Measurements from ENCODE around the gene ABR.
"Not testable (repeated sequence)": the region's sequence is repeated elsewhere in the genome, so short reads cannot be mapped to it uniquely, and the experiment has no call there.

Gene ABR

DNA sequence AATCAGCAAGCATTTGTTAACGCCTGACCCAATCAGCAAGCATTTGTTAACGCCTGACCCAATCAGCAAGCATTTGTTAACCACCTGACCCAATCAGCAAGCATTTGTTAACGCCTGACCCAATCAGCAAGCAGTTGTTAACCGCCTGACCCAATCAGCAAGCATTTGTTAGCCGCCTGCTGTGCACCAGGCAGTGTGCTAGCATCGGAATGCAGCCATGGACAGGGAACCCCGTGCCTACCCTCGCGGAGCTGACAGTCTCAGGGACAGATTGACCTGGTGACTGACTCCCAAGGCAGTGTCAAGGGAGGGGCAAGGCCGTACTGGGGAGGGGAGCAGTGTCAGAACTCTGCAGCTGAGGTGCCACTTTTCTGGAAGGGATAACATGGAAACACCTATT, 66.9 kb downstream of the ABR start:
- DNase-seq = no peak

DNA sequence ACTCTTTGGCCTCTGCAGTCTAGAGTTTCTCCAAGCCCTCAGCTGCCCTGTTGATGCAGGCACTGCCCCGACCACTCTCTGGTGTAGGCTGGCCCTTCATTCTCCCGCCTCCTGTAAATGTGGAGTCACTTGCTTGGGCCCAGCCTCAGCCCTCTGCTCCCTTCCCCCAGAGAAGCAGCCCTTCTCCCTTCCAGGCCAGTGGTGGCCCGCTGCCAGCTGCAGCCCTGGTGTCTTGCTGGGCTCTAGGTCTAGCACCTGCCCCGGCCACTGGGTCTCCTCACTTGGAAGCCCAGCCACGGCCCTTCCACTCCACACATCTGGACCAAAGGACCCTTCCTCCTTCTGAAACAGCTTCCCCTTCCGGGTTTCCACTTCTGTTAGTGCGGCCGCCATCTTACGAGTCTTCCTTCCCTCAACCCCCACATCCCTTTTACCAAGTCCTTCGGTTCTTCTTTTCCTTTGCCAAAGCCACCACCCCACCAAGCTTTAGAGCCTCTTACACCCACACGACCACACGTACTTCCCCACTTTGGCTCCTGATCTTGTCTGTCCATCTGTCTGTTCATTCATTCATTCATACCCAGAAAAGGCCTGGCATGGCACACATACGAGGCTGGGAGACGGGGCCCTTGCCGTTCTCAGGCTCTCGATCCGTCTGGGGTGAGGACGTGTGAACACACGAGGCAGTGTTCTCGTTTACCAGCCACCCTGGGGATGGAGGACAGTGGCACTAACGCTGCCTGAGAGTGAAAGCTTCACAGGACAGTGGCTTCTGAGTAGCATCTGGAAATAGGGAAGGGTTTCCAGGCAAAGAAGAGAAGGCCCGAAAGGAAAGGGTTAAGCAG, 68.0 kb downstream of the ABR start:
- no peak for DNase-seq

DNA sequence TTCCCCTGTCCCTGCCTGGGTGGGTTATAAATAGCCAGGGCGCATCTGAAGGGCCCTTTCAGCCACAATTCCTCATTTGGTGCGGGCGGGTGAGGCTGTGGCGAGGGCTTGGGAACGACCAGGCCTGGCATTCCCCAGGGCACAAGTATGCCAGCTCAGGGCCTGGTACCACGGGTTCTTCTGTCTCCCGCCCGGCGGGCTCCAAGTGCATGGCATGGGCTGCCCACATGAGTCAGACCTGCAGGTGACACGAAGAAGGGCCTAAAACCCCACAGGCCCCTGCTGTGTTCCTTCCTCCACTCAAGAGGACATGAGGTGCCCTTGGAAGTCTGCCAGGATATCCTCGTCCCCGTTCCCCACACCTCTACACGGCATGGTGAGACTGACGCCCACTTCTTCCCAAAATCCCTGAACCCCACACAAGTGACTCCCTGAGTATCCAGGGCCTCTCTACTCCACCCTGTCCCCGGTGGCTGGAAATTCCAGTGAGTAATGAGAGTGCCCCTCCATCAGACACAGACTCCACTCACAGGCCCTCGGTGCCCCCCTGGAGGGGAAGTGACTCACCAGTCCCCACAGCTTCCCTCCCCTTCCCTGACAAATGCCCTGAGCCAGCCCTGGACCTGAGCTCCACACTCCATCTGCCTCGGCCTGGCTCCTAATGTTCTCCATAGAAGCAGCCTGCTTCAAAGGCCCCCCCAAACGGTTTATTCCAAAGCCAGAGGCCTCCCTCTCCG, 68.8 kb downstream of the ABR start:
- peak; percentile 93 to 95 for DNase-seq

DNA sequence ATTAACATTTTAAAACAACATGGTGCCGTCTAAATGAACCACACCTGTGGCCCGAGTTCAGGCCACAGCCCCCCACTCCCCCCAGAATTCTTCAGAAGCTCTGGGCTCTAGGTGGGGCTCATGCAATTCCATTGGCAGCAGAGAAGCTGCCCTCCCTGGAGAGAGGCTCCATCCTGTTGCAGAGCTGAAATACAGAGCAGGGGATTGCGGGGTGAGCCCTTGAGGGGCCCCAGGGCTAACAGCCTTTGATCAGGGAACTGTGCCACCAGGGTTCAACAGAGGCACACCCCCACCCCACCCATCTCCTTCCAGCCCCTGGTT, 69.3 kb downstream of the ABR start:
- DNase-seq = no peak

DNA sequence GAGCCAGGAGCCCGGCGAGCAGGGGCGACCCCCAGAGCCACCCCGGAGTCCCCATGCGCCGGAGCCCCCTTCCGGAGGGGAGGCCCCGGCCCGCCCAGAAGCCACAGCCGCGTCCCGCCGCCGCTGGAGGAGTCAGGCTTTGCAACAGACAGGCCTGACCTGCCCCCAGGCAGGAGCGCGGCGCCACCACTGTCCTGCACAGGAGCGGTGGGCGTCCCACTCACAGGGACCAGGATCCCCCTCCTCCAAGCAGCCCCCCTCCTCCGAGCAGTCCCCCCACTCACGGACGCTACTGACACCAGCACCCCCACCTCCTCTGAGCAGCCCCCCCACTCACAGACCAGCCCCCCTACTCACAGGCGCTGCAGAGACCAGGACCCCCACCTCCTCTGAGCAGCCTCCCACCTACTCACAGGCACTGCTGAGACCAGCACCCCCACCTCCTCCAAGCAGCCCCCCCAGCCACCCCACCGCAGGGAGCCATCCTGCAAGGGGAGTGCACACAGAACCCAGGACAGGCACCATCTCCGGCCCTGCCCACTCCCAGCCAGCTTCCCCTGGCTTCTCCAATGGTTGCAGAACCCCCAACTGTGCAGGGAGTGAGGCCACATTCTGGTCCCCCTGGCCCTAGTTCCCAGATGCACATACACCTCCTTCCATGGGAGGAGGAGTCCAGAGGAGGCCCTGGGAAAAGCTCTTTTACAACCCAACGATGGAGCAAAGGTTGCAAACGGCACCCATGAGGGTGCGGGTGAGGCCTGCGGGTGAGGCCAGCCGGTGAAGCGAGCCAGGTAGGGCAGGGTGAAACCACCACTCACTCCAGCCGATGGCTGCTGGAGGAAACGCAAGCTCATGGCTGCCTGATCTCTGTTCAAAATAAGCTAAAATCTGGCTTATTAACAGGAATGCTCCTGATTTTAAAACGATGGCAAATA, 69.9 kb downstream of the ABR start:
- no peak for DNase-seq

DNA sequence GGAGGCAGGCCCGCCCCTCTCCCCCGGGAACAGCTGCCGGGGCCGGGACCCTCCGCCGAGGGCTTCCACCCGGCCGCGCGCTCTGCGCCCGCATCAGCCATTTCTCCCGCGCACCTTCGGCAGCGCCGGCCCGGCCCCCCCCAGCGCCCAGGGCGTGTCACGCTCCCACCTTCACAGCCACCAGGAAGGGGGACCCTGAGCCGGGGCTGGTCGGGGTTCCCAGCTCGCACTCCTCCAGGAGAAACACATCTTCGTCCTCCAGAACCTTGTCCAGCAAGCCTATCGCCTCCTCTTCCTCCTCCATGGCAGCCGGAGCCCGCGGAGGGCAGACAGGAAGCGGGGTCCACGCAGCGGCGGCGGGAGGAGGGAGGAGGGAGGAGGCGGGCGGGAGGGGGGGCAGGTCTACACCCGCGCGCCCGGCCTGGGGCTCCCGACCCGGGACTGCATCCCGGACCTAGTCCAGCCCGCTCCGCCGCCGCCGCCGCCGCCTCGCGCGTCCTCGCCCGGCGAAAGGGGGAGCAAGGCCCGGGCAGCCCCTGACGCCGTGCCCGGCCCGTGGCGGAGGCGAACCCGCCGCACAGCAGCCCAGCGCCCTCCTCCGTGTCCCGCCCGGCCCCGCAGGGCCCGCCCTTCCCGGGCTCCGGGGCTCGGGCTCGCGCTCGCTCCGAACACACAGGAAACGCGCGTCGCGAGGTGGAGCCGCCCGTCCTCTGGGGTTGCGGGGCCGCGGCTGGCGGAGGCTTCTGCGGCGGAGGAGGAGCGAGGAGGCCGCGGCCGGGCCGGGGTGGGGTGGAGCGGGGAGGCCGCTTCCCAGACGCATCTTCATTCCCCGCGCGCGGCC, 70.8 kb downstream of the ABR start:
- DNase-seq = peak in 1 of 2 experiments; percentile 24

DNA sequence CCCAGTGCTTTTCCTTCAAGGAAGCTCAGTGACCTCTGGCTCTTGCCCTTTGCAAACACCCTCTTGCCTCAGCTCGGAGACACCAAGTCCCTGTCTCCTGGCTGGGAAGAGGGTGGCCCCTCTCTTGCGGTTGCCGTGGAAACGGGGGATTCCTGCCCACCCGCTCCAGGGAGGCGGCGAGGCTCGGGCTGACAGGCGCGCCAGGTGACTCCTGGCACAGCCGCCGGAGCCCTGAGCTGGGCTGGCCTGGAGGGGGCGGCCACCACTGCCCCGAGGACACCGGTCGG, 71.4 kb downstream of the ABR start:
- no peak for DNase-seq

DNA sequence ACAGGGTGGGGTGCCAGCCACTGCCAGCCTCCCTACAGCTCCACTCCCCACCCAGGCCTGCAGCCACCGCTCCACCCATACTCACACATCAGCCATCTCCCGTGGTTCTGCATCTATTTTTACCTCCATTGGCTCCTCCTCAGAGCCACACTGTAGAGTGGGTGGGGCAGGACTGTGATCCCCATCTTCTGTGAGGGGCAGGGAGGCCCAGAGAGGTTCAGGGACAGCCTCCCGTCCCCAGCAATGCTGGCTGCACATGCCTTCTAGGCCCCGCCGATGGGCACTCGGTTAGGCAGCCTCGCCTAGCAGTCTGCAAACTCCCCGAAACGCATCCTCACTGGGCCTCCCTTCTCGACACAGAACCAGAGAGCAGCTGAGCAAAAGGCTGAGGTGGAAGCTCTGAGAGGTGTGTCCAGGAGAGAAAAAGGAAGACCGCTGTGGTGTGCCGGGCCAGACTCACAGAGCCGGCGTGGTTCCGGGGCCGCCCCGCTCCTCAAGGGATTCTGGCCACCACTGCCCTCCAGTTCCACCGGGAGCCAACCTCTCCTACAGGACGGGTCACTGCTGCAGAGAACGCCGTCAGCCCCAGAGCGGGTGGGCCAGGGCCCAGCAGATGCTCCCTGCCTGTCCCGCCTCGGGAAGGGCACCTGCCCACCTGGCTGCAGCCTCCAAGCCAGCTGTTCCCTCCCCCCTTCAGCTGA, 71.9 kb downstream of the ABR start:
- DNase-seq = no peak

DNA sequence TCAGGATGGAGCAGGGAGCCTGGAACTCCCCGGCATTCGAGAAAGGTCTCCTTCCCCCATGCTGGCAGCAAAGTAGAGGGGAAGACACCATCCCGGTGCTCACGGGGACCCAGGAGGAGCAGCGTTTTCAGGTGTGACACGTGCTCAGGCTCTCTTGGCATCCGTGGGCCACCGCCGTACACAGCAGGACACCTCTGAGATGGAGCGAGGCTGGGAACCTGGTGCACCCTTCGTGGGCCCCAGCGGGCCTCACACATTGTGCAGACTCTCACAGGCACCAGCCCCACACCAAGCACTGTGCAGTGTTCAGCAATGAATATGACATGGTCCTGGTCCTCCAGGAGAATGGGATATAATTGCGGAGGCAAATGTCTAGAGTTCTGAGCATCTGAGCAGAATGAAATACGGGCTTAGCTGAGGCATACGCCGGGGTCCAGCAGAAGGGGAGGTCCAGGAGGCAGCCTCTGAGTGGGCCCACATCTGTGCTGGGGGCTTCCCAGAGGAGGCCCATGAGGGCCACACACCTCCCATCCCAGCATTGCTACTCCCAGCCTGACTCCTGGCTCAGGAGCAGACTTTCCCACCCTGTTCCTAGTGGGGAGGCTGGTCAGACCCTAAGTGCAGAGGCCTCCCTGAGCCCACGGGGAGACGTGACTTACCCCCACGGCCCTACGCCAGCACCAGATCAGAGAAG, 72.6 kb downstream of the ABR start:
- DNase-seq = no peak

DNA sequence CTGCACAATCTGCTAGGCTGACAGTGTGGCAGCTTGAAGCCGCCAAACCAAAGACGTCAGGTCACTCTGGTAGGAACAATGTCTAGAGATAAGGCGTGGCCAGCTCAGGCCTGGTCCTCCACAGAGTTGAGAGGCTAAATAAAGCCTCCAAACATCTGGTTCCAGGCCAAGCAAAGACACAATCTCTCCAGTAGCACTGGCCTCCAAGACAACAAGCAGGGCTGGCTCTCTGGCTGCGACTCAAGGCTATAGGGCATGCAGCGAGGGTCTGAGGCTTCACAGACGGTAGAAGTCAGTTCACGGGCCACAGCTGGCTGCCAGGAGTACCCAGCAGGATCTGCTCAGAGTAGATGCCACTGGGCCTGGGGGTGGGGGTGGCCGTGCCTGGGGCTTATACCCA, 75.6 kb downstream of the ABR start:
- no peak for DNase-seq

DNA sequence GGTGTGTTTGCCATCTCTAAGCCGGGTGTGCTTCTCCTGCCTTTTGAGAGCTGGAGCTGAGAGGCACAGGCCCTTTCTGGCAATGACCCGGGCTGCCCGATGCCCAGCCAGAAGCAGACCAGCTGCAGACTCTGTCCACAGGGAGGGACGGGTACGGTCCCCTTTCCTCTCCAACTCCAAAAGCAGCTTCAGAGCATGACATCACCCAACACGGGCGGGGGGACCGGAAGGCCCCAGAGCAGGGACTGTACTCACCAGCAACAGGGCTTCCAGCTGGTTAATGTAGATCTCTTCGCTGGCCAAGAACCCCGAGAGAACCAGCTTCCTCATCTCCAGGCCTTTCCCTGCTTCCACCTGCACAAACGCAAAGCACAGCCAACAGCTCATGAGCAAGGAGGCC, 79.4 kb downstream of the ABR start:
- DNase-seq = no peak

DNA sequence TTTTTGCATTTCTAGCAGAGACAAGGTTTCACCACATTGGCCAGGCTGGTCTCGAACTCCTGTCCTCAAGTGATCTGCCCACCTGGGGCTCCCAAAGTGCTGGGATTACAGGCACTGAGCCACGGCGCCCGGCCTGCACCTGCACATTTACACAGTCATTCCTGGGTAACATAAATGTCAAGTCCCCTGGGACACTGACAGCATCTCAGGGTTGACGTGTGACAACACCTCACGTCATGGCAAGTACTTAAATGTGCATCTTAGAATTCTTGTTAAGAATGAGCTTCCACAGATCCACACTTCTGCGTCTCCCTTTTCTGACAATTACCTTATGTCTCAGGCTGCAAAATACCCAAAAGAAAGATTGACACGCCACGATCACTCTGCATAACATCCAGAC, 80.5 kb downstream of the ABR start:
- no peak for DNase-seq

DNA sequence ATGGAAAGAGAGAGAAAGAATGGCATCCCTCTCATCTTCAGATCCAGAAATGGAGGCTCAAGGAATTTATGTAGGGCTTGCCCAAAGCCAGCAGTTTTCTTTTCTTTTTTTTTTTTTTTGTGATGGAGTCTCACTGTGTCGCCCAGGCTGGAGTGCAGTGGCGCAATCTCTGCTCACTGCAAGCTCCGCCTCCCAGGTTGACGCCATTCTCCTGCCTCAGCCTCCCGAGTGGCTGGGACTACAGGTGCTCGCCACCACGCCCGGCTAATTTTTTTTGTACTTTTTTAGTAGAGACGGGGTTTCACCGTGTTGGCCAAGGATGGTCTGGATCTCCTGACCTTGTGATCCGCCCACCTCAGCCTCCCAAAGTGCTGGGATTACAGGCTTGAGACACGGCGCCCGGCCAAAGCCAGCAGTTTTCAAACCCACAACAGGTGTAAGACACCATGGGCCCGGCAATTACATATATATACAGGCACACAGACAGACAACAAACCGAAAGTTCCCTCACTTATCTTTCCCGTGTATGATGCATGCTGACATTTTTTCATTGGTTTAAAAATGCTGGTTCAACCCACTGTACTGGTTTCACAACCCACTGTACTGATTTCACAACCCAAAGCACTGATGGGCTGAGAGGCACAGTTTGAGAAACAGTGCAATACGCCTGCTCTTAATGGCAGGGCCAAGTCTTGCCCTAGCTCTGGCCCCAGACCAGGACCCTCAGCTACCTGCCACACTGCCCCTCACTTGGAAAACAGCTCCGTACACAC, 81.6 kb downstream of the ABR start:
- DNase-seq = not testable (repeated sequence)

DNA sequence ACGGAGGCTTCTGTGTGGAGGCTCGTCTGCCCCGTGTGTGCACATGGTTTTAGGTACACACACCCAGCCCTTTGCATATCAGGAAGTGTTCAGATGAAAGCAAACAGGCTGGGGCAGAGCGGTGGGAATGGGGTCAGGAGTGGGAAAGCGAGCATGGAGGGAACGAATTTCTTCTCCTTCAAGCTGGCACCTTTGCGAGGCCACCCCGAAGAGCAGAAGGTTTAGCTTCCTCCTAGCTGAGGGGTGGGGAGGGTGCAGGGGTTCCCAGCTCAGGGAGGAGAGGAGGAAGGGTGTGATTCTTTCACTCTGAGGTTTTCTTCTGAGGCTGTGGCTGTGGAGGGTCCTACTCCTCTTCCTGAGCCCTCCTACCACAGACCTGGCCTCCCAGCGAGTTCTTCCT, 83.6 kb downstream of the ABR start:
- no peak for DNase-seq

DNA sequence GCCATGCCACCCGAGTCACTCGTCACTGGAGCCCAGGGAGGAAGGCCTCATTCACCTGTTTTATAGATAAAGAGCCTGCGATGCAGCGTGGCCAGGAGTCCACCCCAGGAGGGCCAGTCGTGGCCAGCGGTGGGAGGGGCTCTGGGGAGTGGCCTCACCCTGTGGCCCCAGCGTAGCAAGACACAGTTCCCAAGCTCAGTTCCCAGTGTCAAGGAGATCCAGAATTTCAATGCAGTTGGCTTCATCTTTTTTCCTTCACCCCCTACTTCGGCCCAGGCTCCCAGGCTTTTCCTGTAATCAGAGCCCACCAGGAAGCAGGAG, 84.0 kb downstream of the ABR start:
- DNase-seq = no peak

DNA sequence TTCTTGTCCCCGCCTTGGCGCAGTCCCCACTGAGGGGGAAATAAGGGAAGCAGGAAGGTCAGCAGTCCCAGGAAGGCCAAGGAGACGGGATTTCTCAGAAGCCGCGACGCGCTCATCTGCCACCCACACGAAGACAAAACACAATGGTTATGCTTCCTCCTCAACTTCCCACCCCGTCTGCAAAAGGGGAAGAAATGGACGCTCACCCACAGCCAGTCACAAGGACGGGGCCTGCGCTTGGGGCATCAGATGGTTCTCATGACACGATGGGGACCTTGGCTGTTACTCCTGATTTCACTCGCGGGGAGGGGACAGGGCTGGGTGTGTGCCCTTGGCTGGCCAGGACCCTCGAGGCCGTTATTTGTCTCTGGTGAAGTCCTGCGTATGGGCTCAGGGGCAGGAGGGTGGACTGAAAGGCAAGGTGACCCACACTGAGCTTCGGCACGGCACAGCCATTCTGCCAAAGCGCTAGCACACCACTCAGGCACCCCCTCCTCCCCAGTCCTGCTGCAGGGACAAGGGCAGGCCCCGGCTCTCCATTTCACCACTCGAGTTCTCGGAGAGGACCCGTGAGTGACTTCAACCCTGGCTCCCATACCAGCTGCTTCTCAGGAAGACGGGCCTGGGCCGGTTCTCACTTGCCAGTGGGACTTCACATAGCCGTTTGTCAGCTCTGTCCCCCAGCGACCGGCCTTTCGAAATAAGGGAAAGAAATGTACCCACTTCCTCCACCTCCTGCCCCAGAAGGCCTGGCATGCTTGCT, 84.5 kb downstream of the ABR start:
- no peak for DNase-seq

DNA sequence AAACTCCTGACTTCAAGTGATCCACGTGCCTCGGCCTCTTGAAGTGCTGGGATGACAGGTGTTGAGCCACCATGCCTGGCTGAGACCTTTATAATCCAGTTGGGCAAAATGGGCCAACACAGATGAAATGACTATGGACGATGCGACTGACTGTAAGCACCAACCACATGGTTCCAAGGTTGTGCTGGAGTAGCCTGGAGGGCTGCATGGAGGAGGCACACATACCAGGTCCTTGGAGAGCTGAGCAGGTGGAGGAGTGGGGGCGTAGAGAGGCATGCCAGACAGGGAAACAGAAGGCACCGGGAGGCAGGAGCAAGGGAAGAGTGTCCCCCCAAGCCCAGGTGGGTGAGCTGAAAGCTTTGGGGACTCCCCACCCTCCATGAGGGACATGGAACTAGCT, 85.2 kb downstream of the ABR start:
- no peak for DNase-seq

DNA sequence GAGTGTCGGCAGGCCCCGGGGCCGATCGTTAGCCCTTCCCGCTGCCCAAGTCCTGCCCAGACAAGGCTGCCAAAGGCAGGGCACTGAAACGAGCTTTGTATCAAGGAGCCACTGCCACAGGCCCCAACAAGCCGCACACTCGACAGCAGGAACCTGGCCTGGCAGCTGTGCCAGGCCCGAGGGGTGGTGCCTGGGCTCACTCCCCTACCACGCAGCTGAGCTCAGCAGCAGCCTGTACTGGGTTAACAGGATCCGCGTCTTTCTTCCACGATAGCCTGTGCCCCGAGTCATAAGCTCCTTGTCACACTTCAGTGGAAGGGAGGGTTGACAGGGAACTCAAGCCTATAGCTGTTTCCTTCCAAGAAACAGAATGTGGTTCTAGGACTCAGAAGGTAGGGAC, 87.9 kb downstream of the ABR start:
- DNase-seq = no peak

DNA sequence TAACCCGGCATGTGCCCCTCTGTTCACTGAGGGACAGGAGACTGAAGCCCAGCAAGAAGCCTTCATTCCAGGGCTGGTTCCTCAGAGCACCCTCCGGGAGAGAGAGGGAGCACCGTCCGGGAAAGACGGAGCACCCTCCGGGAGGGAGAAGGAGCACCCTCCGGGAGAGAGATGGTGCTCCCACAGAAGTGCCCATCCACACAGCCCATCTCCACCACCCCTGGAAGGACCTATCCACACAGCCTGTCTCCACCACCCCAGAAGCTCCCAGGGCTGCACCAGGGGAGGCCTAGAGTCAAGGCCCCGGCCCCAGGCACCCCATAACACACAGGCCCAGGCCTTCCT, 88.6 kb downstream of the ABR start:
- no peak for DNase-seq

DNA sequence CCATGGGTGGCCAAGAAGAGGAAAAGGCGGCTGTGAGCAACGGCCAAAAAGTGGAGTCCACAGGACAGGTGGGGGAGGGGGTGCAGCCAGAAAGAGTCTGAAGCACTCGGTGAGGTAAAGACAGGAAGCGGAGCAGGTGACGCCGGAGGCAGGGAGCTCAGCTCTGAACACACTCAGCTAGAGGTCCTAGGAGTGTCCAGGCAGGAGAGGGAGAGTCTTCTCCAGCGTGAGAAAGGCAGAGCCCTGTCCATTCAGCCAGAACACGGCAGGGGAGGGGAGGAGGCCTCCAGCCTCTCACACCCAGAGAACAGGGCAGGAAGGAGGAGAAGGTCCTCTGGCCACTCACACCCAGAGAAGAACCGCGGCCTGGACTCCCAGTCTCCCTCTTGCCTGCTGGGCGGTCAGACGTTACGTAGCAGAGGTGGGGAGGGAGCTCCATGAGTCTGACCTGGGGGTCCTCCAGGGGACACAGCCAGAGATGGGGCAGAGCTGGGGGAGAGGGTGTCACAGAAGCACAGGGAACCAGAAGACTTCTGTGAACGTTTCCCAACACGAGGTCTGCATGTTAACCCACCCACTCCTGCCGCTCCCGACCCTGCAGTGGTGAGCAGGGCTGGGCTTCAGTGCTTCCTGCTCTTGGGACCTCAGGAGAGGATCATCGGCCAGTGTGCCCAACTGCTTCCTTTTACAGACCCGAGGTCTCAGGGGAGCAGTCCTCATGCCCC, 89.2 kb downstream of the ABR start:
- DNase-seq = no peak

All from SW 1271 (cell line).